ENCODE results near the gene ZNF830. TPM values are rescaled to one million over a fixed set of nuclear protein-coding genes. Genes with fewer than 3 reads are reported as not detected.

ZNF830 gene
- total and polyA plus RNA-seq, 9 of the 15 experiments (the other 6 are each of a cell fraction or from before 2014, with no cell fraction given): 13.1 to 28.7 (median 21.7) TPM

DNA sequence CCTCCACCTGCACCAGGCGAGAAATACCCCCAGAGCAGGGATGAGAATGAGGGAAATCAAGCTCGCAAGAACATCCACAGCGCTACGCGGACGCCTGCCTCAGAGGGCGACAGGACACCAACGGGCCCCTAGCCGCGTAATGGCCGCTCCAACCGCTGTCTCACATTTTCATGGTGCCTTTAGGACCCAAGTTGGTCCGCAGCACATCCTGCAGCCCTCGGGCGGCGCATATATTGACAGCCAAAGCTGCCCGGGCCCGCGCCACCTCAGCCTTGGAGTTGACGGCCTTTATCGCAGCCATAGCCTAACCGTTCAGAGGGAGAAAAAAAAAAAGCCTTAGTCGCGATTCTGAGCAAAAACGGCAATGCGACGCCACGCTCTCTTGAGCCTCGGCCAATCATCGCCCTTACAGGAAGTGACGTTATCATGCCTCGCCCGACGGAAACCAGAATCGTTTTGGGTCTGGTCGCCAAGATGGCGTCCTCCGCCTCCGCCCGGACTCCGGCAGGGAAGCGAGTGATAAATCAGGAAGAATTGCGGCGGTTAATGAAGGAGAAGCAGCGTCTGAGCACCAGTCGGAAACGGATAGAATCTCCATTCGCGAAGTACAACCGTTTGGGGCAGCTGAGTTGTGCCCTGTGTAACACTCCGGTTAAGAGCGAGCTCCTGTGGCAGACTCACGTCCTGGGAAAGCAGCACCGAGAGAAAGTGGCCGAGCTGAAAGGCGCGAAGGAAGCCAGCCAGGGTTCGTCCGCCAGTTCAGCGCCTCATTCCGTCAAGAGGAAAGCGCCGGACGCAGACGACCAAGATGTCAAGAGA lies at the start of gene ZNF830, which contains the start of gene CCT6B (continued):
- TF ChIP-seq, protein P1, sequence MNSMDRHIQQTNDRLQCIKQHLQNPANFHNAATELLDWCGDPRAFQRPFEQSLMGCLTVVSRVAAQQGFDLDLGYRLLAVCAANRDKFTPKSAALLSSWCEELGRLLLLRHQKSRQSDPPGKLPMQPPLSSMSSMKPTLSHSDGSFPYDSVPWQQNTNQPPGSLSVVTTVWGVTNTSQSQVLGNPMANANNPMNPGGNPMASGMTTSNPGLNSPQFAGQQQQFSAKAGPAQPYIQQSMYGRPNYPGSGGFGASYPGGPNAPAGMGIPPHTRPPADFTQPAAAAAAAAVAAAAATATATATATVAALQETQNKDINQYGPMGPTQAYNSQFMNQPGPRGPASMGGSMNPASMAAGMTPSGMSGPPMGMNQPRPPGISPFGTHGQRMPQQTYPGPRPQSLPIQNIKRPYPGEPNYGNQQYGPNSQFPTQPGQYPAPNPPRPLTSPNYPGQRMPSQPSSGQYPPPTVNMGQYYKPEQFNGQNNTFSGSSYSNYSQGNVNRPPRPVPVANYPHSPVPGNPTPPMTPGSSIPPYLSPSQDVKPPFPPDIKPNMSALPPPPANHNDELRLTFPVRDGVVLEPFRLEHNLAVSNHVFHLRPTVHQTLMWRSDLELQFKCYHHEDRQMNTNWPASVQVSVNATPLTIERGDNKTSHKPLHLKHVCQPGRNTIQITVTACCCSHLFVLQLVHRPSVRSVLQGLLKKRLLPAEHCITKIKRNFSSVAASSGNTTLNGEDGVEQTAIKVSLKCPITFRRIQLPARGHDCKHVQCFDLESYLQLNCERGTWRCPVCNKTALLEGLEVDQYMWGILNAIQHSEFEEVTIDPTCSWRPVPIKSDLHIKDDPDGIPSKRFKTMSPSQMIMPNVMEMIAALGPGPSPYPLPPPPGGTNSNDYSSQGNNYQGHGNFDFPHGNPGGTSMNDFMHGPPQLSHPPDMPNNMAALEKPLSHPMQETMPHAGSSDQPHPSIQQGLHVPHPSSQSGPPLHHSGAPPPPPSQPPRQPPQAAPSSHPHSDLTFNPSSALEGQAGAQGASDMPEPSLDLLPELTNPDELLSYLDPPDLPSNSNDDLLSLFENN (IDR thresholded peaks at IDR 0.05; ENCODE audit: low read depth in 2 of 2, low read length in 2 of 2): no peak
- no peak for TF ChIP-seq CBX5 (IDR thresholded peaks at IDR 0.05; ENCODE audit: borderline replicate concordance, low read depth)
- no peak for TF ChIP-seq ELF2 (CRISPR knock-in tag; IDR thresholded peaks at IDR 0.05)
- TF ChIP-seq SETDB1 (IDR thresholded peaks at IDR 0.05; ENCODE audit: low read length): no peak
- TF ChIP-seq MYNN (IDR thresholded peaks at IDR 0.05): no peak
- TF ChIP-seq MYNN (CRISPR knock-in tag; IDR thresholded peaks at IDR 0.05): no peak
- TF ChIP-seq SMARCE1 (IDR thresholded peaks at IDR 0.05): no peak
- no peak for TF ChIP-seq ZNF780A (CRISPR knock-in tag; IDR thresholded peaks at IDR 0.05)
- TF ChIP-seq KLF1 (tag; IDR thresholded peaks at IDR 0.05): no peak
- no peak for TF ChIP-seq MIER1 (IDR thresholded peaks at IDR 0.05; ENCODE audit: low read depth)
- TF ChIP-seq, protein P2, sequence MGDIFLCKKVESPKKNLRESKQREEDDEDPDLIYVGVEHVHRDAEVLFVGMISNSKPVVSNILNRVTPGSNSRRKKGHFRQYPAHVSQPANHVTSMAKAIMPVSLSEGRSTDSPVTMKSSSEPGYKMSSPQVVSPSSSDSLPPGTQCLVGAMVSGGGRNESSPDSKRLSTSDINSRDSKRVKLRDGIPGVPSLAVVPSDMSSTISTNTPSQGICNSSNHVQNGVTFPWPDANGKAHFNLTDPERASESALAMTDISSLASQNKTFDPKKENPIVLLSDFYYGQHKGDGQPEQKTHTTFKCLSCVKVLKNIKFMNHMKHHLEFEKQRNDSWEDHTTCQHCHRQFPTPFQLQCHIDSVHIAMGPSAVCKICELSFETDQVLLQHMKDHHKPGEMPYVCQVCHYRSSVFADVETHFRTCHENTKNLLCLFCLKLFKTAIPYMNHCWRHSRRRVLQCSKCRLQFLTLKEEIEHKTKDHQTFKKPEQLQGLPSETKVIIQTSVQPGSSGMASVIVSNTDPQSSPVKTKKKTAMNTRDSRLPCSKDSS (IDR thresholded peaks at IDR 0.05; ENCODE audit: low read depth, partially characterized antibody): no peak
- TF ChIP-seq ZNF12 (CRISPR knock-in tag; IDR thresholded peaks at IDR 0.05): no peak

All from K562 (cell line).